NCI-H2107 treated with DMSO at 0.1 percent for 48 hours (cell line): ENCODE results near the gene TYMS.
"Not testable (repeated sequence)": the region's sequence is repeated elsewhere in the genome, so short reads cannot be mapped to it uniquely, and the experiment has no call there.

ENCODE experiments used
- DNase-seq: peaks from one replicate; lab custom pipeline; 2025; ENCODE audit not compliant: unreplicated experiment; lab: John Stamatoyannopoulos, UW

The TYMS gene

GRCh38 chr18:676736-677135 is 19.3 kb downstream of the TYMS start:
- DNase-seq: no peak

- no peak for DNase-seq
Measured at GRCh38 chr18:677145-677544, 19.7 kb downstream of the TYMS start.

- DNase-seq: no peak
Measured at GRCh38 chr18:677951-678381, 20.5 kb downstream of the TYMS start.

GRCh38 chr18:678482-679182 is 21.2 kb downstream of the TYMS start:
- no peak for DNase-seq

- DNase-seq: no peak
Measured at GRCh38 chr18:679516-679915, 22.1 kb downstream of the TYMS start.

- no peak for DNase-seq
Measured at GRCh38 chr18:680392-680791, 22.9 kb downstream of the TYMS start.

- no peak for DNase-seq
Measured at GRCh38 chr18:681985-682384, 24.5 kb downstream of the TYMS start.

- DNase-seq: not testable (repeated sequence)
Measured at GRCh38 chr18:682416-682815, 25.0 kb downstream of the TYMS start.

GRCh38 chr18:682833-683232 is 25.4 kb downstream of the TYMS start:
- no peak for DNase-seq

GRCh38 chr18:683531-683930 is 26.1 kb downstream of the TYMS start:
- no peak for DNase-seq

GRCh38 chr18:685438-685837 is 28.0 kb downstream of the TYMS start:
- no peak for DNase-seq

- DNase-seq: no peak
Measured at GRCh38 chr18:686339-687111, 29.1 kb downstream of the TYMS start.

- no peak for DNase-seq
Measured at GRCh38 chr18:688323-688722, 30.9 kb downstream of the TYMS start.

- no peak for DNase-seq
Measured at GRCh38 chr18:692824-693223, 35.4 kb downstream of the TYMS start.

GRCh38 chr18:693466-694187 is 36.2 kb downstream of the TYMS start:
- DNase-seq: no peak

GRCh38 chr18:697012-697411 is 39.6 kb downstream of the TYMS start:
- no peak for DNase-seq

GRCh38 chr18:697800-698199 is 40.3 kb downstream of the TYMS start:
- DNase-seq: peak; percentile 23

- DNase-seq: no peak
Measured at GRCh38 chr18:703213-703967, 45.9 kb downstream of the TYMS start.

GRCh38 chr18:706405-706804 is 49.0 kb downstream of the TYMS start:
- DNase-seq: no peak

GRCh38 chr18:708096-708495 is 50.6 kb downstream of the TYMS start:
- DNase-seq: no peak

- no peak for DNase-seq
Measured at GRCh38 chr18:709771-710170, 52.3 kb downstream of the TYMS start.
